Measurements from ENCODE around the gene SMTN.
"Not testable (repeated sequence)": the region's sequence is repeated elsewhere in the genome, so short reads cannot be mapped to it uniquely, and the experiment has no call there.

The SMTN gene

DNA sequence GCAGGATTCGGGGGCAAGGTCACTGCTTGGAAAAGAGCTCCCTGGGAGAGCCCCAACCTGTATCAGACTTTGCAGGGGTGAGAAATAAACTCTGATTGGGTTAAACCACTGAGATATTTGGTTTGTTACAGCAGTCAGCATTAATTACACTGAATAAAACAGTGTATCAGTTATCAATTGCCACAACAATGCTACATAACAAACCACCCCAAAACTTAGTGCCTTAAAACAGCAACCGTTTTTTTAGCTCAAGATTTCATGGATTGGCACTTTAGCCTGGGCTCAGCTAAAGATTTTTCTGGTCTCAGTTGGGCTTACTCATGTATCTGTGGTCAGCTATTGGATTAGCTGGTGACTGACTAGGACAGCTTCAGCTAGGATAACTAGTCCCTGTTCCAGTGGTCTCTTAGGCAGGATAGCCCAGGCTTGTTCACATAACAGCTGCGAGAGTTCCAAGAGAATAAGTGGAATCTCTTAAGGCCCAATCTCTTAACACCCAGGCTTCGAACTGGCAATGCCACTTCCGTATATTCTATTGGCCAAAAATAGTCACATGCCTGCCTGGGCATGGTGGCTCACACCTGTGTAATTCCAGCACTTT, 7.5 kb upstream of the SMTN start:
- not testable (repeated sequence) for DNase-seq

DNA sequence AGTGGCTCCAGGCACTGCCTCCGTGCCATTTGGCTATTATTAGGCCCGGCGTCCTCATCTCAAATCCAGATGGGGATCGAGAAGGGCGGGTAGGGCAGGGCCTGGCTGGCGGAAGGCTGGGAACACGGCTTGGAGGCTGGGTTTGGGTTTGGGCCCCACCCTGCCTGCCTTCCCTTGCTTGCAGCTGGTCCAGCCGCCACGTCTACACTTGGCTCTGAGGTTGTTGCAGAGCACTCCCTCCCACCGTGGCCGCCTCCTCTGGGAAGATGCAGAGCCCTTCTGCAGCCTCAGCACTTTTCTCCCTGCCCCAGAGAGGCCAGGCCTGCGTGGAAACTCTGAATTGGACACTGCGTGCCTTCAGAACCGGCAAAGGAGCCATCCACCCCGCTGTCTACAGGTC, 5.2 kb upstream of the SMTN start:
- DNase-seq: no peak

DNA sequence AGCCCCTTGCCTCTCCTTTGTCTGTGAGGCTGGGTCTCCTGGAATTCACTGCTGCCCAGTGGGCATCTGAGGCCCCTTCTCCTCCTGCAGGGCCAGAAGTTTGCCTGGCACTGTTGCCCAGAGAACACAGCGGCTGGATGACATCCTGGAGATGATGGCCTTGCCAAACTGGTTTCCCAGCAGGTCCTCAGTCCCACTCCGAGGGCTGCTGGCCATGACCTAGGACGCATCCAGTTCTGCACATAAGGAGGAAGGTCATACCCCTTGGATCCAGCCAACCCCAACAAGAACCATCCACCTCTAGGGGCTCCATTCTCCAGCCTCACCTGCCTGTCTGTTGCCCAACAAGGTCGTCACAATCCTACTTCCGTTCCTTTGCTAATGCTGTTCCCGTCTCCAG, 3.4 kb upstream of the SMTN start:
- no peak for DNase-seq

DNA sequence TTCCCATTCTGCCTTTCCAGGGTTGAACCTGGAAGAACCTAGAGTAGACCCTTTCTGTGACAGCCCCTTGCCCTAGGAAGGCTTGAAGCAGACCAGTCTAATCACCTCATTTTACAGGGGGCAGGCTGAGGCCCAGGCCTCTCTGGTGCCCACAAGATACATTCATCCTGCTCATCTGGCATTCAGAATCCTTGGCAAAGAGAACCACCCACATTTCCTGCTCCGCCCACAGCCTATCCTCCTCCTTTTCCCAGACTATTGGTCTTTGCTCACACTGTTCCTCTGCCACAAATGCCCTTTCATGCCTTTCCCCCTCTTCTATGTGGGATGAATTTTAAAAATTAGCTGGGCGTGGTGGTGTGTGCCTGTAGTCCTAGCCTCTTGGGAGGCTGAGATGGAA, 2.7 kb upstream of the SMTN start:
- DNase-seq: not testable (repeated sequence)

DNA sequence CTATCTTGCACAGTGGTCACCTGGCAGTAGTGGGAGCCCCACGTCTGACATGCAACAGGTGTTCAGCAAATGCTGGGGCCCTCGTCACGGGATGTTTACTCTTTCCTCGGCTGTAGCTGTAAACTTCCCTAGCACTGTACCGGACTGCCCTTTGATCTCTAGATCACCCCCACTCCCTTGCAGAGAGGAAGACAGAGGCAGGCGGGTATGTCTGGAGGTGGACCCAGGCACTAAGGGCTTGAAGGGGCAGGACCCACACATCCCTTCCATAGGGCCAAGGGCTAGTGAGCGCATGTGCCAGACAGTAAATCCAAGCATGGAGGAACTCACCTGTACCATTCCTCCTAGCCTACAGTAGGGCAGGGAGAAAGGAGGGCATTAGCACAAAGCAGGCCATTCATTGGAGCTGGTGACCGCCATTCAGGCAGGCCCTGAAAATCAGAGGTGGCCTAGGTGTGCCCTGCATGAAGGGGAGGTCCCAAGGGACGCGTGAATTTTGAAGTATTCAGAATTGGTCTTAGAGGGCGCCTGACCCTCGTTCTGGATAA, 1.9 kb upstream of the SMTN start:
- DNase-seq: no peak

DNA sequence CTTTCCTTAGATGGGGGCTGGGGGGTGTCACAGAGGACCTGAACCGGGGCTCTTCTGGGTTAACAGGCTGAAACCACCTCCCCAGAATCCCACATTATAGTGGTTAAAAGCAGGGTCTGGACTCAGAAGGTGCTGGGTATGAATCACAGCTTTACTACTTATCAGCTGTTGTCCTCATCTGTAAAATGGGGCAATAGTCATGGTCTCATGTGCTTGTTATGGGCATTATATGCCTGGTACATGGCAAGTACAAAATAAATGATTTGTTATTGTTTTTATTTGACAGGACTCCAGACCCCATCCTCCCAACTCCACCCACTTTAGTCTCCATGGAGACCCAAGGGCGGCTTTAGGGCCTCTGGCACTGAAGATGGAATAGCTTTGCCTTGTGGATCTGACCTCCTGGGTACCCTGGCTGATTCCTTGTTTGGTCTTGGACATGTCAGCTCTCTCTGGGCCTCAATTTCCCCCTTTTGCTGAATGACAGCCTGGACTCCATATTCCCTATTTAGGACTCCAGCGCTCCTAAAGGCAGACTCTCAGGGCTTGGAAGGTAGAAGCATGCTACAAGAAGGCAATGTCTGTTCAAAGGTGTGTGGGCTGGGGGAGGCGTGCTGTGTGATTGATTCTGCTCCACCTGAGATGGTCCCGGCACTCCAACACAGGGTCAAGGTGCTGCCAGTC, 812 bp upstream of the SMTN start:
- no peak for DNase-seq

DNA sequence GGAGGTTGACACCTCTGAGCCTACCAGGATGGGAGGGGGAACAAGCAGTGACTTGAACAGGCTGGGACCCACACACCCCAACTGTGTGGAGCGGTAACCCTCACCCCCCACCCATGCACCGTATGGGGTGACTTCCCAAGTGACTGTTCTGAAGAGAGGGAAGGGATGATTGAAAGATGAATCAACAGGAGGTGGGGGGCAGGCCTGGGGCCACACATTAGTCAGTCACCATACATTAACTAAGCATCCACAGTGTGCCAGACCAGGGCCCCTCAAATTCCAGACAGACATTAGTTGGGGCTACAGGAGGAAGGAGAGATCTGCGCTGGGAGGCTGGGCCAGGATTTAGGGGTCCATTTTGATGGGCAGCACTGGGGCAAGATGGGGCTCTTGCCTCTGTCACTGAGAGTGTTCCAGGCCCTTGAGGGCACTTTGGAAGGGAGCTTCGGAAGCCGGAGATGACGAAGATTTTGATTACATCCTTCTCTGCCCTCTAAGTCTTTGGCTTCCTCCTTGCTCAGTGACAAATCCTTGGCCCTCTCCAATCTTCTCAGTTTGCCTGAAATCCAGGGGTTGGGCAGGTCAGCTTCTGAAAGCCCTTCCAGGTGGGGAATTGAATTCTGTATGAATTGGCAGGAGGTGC, 966 bp downstream of the SMTN start:
- no peak for DNase-seq

DNA sequence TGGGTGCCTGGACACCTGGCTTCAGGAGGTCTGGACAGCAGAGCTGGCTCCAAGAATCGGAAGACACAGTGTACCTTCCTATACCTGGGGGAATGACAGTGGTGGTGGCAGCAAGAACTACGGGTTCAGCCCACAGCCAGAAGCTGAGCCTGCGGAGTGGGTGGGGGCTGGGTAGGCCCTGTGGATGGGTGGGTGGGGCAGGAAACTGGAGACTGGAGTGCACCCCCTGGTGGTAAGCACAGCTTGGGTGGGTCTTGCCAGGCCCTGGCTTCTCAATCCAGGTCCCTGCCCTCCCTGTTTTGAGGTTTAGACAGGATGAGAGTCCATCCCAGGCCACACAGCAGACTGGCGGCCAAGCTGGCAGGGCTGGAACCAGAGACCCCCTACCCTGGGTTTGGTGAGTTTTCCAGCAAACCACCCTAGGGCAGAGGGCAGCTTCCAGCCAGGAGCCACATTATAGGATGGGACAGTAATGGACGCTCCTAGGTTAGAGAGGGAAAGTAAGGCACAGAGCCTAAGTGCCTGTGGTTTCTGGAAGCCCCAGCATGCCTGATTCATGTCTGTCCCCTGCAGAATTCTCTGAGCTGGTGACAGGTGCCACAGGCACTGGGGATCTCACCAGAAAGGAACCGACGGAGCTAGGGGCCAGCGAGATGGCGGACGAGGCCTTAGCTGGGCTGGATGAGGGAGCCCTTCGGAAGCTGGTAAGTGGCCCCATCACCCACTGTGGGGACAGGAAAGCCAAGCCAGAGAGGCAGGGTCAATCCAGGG, 1.7 kb downstream of the SMTN start:
- no peak for DNase-seq

DNA sequence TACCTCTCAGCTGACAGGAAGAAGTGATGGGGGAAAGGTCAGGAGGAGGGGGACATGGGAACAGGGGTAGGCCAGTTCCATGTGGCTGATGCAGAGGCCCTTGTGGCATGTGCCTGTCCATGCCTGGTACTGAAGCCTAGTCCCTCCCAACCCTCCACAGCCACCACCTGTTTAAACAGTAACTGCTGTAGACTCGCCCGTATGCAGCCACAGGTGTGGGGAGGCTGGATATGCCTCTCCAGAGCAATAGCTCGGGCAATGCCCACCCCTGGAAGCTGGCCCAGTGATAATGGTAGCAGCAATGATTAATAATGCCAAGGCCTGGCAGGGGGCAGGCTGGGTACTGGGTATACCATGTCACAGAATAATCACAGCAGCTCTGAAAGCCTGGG, 2.3 kb downstream of the SMTN start:
- DNase-seq: no peak

DNA sequence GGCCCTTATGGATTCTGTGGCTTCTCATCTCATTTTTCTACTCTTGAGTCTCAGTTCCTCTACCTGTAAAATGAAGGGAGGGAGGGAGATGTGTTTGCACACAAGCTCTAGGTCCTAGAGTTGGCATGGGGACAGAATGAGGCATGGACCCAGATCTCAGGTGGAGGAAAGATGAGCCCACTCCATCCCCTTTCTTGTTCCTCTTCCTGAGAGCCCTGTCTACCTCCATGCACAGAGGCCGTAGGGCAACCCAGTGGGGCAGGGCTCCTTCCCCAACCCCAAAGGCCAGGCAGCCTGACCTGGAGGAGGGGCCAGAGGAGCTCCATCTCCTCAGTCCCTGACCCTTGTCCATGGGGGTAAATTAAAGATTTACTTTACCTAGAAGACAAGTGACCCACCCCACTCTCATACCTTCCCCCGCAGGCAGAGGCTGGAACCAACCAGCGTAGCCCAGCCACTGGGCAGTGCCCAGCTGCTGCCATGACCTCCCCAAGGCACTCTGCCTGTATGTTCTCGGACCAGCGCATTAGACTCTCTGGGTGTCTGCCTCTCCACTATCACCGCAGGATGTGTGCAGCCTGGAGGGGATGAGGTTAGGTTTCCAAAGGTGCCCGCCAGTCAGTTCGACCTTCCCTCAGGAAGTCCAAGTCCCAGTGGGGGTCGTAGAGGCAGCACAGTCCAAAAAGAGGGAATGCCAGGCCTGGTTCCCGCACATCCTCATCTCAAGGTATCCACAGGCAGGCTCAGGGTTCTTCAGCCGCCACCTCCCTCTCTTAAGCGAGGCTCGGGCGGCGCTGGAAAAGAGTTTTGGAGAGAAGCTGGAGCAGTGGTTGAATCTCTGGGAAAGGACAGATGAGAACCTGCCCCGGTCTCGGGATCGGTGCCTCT, 3.0 kb downstream of the SMTN start:
- DNase-seq: no peak

DNA sequence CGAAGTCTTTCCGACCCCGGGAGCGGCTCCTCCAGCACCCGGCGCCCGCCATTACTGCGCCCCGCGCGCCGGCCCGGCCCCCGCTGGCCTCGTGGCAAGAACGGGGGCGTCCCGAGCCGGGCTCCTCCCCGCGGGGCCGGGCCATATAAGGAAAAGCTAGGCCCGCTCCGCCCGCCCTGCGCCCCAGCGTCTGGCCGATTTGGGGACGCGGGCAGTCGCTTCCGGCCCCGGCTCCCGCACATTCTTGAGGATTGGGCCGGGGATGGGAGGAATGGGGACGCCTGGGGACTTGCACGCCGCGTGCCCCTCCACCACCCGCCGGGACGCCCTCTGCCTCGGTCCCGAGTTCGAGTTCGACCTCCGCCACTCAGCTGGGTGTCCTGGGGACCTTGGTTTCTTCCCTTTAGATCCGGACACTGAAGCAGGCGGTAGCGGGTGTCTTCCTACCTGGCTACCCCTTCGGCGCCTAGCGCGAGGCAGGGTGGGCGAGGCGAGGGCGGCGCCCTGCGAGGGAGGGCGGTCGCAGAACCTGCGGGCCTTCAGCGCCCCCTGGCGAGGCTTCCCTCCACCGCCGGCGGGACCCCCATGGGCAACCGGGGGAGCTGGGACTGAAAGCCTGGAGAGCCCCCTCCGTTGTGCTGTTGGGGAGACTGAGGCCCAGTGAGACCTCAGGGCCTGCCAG, 3.8 kb downstream of the SMTN start:
- no peak for DNase-seq

DNA sequence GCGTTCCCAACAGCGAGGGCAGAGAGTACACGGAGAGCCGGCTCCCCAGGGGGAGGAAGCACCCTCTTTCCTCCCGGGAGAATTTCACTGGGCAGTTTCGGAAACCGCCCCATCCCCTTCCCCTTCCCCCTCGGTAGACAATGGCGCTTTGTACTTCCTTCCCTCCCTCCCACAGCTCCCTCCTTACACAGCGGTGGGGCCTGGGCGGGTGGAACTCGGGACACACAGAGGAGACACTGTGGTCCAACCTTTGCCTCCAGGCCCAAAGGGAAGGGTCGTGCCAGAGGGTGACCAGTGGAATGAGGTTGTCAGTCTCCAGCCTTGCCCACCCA, 4.3 kb downstream of the SMTN start:
- no peak for DNase-seq

DNA sequence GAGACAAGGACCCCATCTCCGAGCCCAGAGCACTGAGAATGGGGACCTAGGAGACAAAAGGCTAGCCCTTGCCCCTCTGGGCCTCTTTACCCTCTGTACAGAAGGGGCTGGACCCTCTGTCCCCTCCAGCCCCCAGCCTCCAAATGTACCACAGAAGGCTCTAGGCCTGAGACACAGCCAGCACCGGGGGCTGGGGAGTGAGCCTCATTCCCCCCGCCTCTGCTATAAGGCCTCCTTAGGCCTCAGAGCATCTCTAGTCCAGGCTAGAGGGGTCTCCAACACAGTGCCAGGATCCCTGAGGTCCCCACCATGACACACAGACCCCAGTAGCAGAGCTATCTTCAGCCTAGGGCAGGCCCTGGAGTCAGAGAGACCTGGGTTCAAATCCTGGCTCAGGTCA, 4.8 kb downstream of the SMTN start:
- no peak for DNase-seq

DNA sequence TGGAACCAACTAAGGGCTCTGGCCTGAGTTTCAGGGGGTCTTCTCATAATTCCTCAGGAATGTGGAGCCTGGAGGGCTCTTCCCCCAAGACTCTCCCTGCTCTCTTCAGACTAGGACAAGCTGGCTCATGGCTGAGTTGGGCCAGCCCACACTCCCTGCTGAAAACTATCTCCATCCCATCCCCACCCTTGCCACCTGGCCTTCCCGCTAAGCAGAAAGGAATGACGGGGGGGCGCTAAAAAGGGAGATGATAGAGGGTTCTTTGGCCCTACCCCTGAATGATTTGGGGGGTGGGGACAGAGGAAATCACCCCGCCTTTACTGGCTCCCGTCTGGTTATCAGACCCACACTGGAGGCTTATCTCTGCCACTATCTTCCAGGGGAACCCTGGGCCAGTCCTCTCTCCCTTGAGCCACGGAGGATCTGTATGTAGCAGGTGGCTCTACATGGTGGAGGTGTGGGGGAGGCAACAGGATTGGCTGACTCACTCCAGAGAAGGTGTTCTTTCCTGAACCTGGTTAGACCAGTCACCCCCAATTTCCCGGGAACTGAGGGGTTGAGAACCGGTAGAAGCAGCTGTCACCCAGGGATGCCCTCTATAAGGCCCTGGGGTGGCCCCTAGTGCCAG, 5.7 kb downstream of the SMTN start:
- DNase-seq: no peak

DNA sequence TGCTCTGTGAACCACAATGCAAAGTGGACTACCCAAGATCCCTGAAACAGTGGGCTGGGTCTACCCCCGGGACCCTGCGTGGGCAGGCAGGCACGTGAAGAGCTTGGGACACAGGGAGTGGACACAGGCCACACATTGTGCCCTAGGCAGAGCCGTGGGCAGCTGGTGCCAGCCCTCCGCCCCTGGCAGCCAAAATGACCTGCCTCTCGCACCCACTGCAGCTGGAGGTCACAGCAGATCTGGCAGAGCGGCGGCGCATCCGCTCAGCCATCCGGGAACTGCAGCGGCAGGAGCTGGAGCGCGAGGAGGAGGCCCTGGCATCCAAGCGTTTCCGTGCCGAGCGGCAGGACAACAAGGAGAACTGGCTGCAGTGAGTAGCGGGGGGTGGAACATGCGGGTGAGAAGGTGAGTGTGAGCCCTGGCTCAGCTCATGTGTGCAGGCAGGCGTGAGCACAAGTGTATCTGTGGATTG, 6.7 kb downstream of the SMTN start:
- DNase-seq: no peak

DNA sequence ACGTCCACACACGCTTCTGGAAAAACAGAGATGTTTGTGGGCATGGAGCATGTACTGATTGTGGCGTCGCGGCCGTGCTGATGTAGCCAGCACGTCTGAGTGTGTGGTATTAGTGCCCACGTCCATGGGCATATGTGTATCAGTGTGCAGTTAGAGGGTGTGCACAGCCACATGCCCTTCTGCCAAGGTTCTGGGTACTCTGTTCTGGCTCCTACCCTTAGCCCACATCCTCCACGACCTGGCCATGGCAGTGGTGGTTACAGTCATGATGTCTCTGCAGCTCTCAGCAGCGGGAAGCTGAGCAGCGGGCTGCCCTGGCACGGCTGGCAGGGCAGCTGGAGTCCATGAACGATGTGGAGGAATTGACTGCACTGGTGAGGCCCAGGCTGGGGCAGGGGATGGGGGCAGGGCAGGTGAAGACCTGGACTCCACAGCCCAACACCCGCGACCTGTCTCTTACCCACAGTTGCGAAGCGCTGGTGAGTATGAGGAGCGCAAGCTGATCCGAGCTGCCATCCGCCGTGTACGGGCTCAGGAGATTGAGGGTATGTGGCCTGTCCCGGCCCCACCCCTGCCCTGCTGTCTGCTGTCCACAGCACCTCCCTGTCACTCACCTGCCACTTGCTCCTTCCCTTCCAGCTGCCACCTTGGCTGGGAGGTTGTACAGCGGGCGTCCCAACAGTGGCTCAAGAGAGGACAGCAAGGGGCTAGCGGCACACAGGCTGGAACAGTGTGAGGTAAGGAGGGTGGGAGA, 7.3 kb downstream of the SMTN start:
- DNase-seq: no peak

DNA sequence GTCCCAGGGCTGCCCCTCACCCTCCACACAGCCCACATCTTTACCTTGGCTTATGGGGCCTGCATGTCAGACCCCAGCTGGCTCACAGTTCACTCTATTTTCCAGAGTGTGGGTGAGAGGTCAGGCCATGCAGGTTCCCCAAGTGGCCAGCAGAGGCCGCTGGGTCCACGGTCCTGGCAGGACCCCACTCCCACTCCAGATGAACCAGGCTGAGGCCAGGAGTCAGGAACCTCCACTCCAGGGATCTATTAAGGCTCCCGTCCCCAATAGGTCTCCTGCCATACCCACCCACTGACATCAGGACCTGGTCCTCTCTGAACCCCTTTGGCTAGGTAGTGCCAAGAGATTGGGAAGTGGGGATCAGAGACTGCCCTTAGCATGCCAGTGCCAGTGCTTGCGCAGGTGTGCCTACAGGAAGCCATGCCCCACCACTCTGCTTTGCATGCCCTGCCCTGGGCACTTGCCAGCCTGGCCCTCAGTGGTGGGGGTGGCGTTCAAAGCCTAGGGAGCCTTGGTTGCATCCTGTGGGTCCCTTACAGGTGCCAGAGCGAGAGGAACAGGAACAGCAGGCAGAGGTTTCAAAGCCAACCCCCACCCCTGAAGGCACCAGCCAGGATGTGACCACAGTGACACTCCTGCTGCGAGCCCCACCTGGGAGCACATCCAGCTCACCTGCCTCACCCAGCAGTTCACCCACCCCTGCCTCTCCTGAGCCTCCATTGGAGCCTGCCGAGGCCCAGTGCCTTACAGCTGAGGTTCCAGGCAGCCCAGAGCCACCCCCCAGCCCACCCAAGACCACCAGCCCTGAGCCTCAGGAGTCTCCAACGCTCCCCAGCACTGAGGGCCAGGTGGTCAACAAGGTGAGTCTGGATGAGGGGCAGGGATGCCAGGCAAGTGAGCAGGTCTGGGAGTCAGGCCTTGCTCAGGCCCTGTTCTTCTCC, 8.3 kb downstream of the SMTN start:
- no peak for DNase-seq

DNA sequence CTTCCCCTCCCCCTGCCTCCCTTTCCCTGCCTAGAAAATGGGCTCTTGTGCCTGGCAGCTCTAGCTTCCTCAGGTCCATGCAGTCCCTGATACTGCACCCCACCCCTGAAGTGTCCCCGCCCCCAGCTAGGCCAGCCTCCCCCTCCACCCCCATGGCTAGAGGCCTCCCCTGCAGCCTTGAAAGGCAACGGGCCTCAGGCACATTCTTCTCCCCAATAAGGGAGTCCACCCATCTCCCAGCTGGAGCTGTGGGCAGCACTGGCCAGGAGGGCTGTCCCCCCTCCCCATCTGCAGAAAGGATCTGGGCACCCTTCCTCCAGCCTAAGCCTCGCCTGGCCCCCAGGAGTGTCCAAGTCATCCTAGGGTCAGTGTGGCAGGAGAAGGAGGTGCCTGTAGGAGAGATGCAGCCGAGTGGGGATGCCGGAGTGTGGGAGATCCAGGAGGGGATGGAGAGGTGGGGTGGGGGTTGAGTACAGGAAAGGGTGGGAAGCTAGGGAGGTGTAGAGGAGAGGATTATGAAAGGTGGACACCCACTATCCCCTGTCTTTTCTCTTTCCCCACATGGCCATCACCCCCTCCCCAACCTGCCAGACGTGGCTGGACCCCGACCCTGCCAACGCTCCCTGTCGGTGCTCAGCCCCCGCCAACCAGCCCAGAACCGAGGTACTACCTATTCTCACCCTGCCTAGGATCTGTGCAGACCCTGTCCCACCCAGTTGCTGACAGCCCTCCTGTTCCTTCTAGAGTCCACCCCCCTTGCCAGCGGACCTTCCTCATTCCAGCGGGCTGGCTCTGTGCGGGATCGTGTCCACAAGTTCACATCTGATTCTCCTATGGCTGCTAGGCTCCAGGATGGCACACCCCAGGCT, 9.3 kb downstream of the SMTN start:
- no peak for DNase-seq

All from cortex of kidney (tissue), 1 donor.